GM18951 (cell line): ENCODE measurements around the gene KIRREL3.

Source experiments
- POLR2A ChIP-seq: IDR thresholded peaks from 4 replicates; pipeline ENCODE4 v1.6.1; 2011; ENCODE audit warnings: mild to moderate bottlenecking; ENCODE audit not compliant: insufficient read length, insufficient read depth; ENCODE audit errors: extremely low read depth
- in situ Hi-C: fragments of 300-500 bp; cut with MboI; formaldehyde crosslinking; loops from one replicate; pipeline ENCODE4 v1.12.0; 2022; ENCODE audit warnings: low sequenced_read_pairs, mixed read lengths, inconsistent platforms; ENCODE audit not compliant: unreplicated experiment

Gene KIRREL3

GRCh38 chr11:126581871-126582648 lies 418.5 kb downstream of the KIRREL3 start:
- no peak for TF ChIP-seq POLR2A
- in situ Hi-C loops: no loop called here

GRCh38 chr11:126578426-126578825 lies 422.1 kb downstream of the KIRREL3 start:
- no peak for TF ChIP-seq POLR2A
- in situ Hi-C loops: no loop called here

DNA sequence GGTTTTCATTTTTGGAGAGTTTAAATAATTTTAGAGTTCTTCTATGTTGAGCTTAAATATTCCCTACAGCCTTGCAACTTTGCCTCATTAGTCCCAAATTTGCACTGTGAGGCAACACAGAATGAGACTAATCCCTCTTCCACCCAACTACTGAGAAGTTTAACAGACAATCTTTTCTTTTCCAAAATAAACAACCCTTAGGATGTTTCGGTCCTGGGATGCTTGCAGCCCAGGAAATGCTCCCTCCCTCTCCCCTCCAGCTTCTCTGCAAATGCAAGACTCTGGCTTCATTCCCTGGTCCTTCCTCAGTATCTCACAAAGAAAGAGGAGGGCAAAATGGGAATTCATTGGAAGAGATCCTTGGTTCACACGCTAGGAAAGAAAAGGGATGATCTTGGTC lies 422.5 kb downstream of the KIRREL3 start:
- in situ Hi-C loops: no loop called here
- TF ChIP-seq POLR2A: no peak

DNA sequence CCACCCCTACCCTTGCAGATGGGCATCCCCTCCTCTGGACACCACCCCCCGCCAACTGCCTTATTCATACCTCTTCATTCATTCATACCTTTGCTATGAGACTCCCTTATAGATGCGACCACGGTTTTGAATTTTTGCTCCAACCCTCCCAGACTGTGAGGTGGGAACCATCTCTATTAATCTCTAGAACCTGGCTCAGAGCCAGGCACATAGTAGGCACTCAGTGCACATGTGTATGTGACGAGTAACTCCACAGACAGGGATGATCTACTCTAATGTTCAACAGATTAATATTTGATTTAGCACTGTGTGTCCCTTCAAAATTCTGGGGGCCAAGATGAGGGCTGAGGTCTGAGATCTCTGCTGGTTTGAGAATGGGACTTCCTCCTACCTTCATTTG lies 424.7 kb downstream of the KIRREL3 start:
- in situ Hi-C loops: no loop called here

GRCh38 chr11:126573325-126573978 lies 427.1 kb downstream of the KIRREL3 start:
- in situ Hi-C loops: no loop called here
- no peak for TF ChIP-seq POLR2A

More for the DNA sequence above, 424.7 kb downstream of the KIRREL3 start:
- no peak for TF ChIP-seq POLR2A

- in situ Hi-C loops: no loop called here
- no peak for TF ChIP-seq POLR2A
These were observed 430.1 kb downstream of the KIRREL3 start for GRCh38 chr11:126570489-126570888.

DNA sequence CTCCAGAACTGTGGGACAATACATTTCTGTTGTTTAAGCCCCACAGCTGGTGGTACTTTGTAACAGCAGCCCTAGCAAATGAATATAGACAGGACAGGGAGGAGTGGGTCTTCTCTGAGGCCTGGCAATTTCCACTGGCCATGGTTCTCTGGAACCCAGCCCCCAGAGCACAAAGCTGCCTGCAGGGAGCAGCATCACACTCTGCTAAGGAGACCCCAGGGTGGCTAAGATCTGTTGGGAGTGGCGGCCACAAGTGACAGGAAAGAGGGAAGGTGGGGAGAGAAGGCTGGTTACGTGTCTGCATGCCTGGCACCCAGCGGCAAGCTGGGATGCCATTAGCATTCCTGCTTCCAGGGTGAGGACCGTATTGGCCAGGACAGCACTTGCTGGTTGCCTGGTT lies 433.2 kb downstream of the KIRREL3 start:
- in situ Hi-C loops: no loop called here
- no peak for TF ChIP-seq POLR2A

GRCh38 chr11:126564566-126564965 lies 436.0 kb downstream of the KIRREL3 start:
- in situ Hi-C loops: no loop called here
- no peak for TF ChIP-seq POLR2A

- no peak for TF ChIP-seq POLR2A
- in situ Hi-C loops: no loop called here
These were observed 439.2 kb downstream of the KIRREL3 start for GRCh38 chr11:126561327-126561893.

GRCh38 chr11:126560221-126560620 lies 440.3 kb downstream of the KIRREL3 start:
- in situ Hi-C loops: no loop called here
- TF ChIP-seq POLR2A: no peak

GRCh38 chr11:126548581-126549550 lies 451.7 kb downstream of the KIRREL3 start:
- TF ChIP-seq POLR2A: no peak
- in situ Hi-C loops: no loop called here

DNA sequence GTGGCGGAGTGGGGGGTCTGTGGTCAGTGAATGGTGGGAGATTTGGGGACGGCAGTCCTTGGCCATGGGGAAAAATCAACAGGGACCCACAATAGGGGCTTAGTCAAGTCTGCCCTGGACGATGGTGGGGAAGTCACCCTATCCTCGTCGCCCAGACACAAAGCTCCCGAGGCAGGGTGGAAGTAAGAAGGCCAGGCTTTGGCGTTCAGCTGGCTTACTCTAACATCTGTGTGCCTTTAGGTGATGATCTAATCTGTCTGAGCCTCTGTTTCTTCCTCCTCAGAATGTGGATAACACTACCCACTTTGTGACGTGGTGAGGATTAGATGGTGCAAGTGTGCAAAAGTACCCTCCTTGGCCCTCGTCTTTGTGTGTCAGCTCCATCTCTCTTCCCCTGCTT lies 452.9 kb downstream of the KIRREL3 start:
- in situ Hi-C loops: no loop called here
- TF ChIP-seq POLR2A: no peak

DNA sequence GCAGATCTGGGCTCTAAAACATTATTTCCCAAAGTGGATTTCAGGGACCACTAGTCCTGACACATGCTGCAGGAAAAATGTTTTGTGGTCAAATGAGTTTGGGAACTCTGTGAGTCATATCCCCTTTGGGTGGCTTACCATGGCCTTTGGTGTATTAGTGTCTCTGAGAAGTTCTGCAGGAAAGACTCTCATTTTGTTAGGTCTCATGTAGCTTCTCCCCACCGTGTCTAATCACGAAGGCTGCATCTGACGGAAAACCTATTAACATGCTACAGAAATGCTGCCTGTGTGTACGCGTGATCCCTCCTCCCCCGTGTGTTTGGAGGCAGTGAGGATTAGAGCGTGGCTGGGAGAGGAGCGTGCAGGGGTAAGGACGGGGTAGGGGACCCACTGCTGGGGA lies 453.4 kb downstream of the KIRREL3 start:
- in situ Hi-C loops: no loop called here
- no peak for TF ChIP-seq POLR2A

DNA sequence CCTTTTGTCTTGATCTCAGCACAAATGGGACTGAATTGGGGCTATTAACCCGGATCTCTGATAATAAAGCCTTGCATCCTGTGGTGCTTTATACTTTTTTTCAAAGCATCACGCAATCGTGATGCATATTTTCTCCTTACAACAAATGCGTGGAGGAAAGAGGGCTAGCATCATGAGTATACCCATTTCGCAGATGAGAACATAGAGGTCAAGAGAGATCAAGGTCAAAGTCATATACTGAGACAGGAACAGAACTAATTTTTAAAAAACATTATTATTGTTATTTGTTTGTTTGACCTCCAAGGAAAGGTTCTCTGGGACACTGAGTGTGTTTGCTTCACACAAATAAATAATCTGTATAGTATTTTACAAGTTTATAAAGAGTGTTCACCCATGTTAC lies 453.9 kb downstream of the KIRREL3 start:
- no peak for TF ChIP-seq POLR2A
- in situ Hi-C loops: no loop called here
